Fibroblast of mammary gland (primary cell): ENCODE measurements around the gene RAB40C.
A peak's percentile ranks its signal among the peaks of the same experiment; 100 is the strongest.

Source experiments
- DNase-seq: peaks from one replicate; pipeline ENCODE4 v3.0.0-alpha.2; 2010; ENCODE audit warnings: low read depth
- H3K4me3 ChIP-seq: 2 replicates; pipeline ENCODE4 v1.5.1; 2011; ENCODE audit warnings: low read depth, mild to moderate bottlenecking, low read length, moderate library complexity; ENCODE audit not compliant: control insufficient read depth
- TF ChIP-seq, protein P1 (sequence below): conservative IDR thresholded peaks from 2 replicates; pipeline ENCODE4 v1.5.1; 2011; ENCODE audit warnings: low read depth, low read length, inconsistent platforms; ENCODE audit not compliant: control insufficient read depth, insufficient read depth

Gene RAB40C

DNA sequence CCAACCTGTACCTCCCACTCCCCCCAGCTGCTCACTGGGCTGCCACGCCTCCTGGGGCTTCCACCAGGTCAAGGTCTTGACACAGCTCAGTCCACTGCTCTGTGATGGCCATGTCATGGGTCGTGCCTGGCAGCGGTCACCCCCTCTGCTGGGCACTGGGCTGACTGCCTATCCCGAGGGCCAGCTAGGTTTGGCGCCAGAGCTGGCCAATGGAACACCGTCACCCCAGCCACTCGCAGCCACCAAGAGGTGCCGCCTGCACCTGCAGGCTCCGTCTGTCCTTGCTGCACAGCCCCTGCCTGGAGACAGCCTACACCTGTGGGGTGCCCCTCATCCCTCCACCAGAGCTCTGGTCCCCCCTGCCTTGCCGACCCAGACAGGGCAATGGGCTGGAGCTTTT is 4.5 kb upstream of the RAB40C start:
- DNase-seq: no peak
- no peak overlapping the region for H3K4me3 ChIP-seq

DNA sequence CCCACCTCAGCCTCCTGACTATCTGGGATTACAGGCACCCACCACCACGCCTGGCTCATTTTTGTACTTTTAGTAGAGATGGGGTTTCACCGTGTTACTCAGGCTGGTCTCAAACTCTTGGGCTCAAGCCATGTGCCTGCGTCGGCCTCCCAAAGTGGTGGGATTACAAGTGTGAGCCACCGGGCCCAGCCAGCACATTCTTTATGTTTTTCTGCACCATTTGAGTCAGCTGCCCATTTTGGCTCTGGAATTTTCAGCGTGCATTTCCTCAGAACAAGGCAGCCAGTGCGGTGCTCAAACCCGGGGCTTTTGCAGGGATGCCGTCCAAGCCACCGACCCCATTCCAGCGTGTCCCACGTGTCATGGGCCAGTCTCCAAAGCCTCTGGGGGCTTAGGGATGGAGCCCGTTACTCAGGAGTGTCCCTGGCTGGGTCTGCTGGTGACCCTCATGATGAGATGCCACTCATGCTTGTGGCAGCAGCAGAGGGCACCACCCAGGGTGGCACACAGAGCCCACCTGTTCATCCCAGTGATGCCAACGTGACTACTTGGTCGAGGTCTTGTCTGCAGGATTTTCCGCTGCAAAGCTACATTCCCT is 3.7 kb upstream of the RAB40C start:
- no peak overlapping the region for H3K4me3 ChIP-seq
- DNase-seq: peak; percentile 54
- TF ChIP-seq, protein P1, sequence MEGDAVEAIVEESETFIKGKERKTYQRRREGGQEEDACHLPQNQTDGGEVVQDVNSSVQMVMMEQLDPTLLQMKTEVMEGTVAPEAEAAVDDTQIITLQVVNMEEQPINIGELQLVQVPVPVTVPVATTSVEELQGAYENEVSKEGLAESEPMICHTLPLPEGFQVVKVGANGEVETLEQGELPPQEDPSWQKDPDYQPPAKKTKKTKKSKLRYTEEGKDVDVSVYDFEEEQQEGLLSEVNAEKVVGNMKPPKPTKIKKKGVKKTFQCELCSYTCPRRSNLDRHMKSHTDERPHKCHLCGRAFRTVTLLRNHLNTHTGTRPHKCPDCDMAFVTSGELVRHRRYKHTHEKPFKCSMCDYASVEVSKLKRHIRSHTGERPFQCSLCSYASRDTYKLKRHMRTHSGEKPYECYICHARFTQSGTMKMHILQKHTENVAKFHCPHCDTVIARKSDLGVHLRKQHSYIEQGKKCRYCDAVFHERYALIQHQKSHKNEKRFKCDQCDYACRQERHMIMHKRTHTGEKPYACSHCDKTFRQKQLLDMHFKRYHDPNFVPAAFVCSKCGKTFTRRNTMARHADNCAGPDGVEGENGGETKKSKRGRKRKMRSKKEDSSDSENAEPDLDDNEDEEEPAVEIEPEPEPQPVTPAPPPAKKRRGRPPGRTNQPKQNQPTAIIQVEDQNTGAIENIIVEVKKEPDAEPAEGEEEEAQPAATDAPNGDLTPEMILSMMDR: no peak

More for the DNA sequence above, 4.5 kb upstream of the RAB40C start:
- TF ChIP-seq, protein P1: no peak

DNA sequence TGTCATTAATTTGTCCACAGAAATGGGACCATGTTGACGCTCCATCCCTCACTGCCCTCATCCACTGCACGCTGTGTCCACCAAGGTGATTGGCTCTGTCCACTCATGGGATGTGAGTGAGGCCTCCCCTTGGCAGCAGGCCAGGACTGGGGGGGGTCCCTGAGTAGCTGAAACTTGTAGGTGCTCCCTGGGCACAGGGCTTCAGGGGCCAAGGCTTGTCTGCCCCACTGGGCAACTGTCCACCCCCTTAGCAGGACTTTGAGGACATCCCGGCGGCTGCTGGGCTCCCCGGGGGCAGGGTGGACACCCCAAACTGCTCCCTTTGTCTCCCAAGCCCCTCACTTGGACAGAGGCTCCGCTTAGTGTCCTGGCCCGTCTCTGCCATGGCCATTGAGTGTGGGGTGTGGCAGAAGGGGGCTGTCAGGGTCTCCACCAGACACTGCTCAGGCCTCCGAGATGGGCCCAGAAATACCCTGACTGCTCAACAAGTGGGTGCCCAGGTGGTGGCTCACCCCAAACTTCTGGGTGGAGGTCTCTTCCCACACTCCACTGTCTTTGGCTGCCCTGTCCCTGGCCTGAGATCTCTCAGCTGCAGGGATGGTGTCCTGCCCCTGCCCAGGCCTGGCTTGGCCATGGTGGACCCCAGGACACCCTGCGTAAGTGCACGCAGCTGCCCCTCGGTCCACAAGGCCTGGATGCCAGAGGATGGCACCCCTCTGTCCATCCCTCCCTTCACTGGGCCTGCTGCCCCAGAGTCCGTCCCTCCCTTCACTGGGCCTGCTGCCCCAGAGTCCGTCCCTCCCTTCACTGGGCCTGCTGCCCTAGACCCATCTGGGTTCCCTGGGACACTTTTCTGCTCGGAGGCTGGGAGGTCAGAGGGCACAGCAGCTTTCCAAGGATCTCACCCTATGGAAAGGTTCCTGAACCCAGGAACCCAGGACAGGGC is 2.9 kb upstream of the RAB40C start:
- H3K4me3 ChIP-seq: no peak overlapping the region
- TF ChIP-seq, protein P1: no peak
- DNase-seq: no peak

DNA sequence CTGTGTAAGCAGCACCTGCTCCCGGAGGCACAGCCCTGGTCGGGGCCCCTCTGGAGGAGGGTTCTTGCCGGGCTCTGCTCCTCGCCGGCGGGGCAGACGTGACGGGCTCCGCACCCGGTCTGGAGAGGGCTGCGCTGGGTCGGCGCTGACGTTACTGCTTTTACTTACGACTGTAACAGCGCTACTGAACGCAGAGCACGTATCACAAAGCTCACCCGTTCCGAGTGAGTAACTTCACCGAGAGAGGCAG is 1.3 kb upstream of the RAB40C start:
- H3K4me3 ChIP-seq: peak overlapping the region; percentile 76
- TF ChIP-seq, protein P1: no peak
- DNase-seq: peak; percentile 72

DNA sequence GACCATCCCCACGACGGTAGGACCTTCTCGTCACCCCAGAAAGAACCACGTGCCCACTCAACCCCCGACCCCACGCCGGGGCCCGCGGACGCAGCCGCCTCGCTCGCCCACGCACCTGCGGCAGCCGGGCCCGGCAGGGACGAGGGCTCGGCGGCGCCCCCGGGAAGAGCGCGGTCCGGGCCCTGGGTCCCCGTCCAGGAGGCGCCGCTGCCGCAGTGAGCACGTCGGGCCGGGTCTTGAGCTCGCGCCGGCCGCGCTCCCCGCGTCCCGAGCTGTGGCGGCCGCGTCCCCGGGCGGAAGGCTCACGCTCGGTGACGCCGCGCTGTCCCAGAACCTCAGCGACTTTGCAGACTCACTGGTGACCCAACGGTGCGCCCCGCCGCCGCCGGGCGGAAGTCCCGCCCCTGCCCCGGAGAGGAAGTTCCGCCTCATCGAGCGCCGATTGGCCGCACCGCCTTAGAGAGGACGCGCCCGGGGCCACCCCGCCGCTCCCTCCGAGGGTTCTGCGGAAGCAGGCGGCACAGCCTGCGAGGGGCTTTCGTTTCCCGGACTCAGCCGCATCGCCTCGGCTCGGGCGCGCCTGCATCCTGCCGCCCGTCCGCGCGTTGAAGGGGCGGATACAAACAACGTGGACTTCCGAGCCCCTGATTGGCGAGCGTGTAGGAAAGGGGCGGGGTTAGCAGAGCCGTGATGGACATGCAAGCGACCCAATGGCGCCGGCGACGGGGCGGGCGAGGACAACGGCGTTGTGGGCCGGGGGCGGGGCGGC is 793 bp upstream of the RAB40C start:
- peak overlapping the region; percentile 76 for H3K4me3 ChIP-seq
- peak; percentile 93 for DNase-seq
- TF ChIP-seq, protein P1: no peak

DNA sequence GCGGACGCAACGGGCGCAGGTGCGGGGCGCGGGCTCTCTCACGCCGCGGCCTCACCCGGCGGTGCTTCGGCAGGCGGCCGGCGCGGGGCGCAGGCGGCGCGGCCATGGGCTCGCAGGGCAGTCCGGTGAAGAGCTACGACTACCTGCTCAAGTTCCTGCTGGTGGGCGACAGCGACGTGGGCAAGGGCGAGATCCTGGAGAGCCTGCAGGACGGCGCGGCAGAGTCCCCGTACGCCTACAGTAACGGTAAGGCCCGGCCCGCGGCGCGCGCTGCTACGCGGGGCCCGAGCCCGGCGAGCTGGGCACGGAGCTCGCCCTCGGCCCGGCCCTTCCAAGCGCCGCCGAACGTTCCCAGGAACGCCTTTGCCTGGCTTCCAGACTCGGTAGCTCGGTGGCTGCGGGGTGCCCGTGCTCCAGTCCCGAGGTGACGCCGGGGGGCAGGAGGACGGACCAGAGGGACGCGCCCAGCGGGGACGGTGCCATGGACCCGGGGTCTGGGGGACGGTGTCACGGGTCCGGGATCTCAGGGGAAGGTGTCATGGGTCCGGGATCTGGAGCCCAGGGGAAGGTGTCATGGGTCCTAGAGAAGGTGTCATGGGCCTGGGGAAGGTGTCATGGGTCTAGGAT is 435 bp downstream of the RAB40C start:
- peak overlapping the region; percentile 76 for H3K4me3 ChIP-seq
- DNase-seq: peak; percentile 31
- TF ChIP-seq, protein P1: no peak
